MV-4-11 (cell line): ENCODE measurements around the gene CEP112.
"Not testable (repeated sequence)": the region's sequence is repeated elsewhere in the genome, so short reads cannot be mapped to it uniquely, and the experiment has no call there.

Experiments used
- DNase-seq: peaks from one replicate; lab custom pipeline; 2025; lab: John Stamatoyannopoulos, UW

Gene CEP112

DNA sequence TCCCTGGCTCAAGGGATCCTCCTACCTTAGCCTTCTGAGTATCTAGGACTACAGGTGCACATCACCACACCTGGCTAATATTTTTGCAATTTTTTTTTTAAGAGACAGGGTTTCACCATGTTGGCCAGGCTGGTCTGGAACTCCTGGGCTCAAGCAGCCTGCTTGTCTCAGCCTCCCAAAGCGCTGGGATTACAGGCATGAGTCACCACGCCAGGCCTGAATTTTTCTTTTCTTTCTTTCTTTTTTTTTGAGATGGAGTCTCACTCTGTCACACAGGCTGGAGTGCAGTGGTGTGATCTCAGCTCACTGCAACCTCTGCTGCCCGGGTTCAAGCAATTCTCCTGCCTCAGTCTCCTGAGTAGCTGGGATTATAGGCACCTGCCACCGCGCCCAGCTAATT is 510.2 kb downstream of the CEP112 start:
- DNase-seq, result not testable (repeated sequence)

DNA sequence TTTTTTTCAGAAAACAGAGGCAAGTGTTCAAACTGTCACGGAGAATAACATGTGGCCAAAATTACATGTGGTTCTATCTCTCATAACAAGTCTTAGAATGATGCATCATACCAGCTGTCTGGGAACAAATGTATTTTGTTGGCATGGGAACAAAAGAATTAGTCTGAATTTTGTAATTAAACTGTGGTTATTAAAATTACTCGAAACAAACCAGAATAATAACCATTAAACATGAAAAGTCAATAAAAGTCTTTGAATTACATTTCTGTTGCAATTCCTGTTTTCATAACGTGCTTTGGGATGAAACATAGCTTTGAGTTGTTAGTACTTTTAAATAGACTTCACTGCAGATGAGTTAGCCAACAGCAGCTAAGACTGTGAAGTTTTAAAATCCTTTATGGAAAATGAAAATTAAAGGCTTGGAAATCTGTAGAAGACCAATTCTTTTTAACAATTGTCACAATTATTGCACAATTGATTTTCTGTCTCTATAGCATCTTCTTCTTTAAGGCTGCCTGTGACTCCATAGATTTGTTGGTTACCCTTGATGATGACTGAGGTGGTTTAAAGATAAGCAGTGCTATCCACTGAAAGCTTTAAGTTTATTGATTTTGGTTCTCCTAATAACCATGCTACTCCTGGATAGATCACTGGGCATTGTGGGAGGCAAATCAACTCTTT is 512.6 kb downstream of the CEP112 start:
- DNase-seq, result no peak

DNA sequence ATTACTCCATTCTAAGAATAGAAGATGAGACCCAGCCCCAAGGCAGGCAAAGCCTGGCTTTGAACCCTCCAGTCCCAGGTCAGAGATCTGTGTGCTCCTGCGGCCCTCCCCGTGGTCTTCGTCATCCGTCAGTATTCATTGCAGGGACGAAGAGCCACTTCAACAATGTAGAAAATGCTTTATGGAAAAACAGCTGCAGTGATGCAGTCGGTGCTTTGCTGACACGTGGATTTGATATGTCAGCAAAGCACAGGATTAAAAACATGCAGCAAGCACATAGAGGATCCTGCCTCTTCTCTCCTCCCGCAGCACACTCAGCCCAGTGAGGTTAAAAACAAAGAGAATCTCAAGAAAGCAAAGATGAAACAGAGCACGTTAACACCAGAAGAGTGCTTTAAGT is 513.4 kb downstream of the CEP112 start:
- DNase-seq, result no peak

DNA sequence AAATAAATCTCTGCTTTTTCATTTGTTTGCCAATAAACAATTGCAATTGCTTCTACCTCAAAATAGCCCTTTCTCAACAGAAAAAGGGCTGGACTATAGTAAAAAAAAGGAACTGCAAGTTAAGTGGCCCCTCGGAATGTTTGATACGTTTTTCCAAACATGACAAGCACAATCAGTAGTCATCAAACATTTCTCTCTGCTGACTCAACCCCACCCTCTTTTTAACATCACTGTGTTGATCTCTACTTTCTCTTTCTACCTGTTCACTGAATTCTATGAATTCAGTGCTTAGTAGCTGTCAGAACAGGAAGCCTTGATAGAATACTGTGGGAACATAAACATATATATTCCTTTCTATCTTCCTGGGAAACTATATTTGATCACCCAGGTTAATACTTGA is 514.0 kb downstream of the CEP112 start:
- no peak for DNase-seq

DNA sequence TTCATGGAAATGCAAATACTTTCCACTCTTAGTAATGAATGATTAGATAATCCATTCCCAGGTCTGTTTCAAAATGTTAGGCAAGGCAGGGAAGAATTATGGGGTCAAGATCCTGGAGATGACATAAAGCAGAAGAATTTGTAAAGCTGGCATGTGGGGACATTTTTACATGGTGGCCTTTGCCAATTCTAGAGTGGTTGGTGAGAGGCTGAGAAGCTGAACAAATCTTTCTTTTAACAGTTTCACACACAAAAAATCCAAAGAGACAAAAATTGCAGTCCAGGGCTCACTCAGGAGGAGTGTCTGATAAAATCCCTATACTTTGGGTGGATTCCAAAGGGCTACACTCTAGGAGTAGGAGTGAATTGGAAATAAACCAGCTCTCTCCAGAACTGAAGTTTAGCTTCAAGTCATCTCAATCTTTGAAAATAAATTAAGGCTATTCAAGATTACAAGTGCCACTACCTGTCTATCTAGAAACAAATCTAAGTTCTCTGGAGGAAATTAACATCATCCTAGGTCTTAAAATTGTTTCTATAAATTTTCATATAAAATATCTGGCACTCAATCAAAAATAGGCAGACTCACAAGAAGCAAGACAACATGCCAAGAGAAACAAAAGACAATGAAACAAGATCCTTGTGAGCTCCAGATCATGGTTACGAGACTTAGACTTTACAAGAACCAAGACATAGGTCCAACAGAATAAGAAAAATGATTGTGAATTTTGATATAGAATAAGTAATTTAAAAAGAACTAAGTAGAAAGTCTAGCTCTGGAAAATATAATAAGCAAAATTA is 517.5 kb downstream of the CEP112 start:
- DNase-seq, result no peak

DNA sequence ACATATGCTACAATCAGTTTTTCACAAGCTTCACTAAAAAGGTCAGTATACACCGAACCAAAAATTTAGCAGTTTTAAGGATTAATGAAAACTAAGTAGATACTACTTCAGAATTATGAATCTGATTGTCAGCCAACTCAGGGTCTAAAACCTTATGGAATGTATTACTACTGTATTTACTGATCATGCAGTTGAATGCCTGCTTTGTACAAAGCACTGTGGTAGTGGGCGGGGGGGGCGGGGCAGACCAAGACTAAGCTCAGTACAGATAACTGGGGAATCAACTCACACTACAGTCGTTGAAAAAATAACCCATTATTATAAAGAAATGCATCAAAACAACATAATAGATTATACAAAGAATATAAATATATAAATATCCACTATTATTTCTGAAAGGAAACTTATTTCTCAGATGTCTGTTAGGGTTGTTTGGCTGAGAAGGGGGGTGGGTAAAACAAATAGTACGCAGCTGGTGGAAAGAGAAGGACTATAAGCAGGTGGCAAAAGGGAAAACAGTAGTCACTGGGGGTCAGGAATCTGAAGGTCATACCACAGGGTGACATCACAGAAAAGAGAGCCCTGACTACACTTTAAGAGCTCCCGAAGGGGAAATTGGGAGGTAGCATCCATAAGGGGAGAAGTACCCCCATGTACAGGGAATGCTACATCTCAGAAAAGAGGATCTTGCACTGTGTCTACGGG is 521.1 kb downstream of the CEP112 start:
- no peak for DNase-seq

DNA sequence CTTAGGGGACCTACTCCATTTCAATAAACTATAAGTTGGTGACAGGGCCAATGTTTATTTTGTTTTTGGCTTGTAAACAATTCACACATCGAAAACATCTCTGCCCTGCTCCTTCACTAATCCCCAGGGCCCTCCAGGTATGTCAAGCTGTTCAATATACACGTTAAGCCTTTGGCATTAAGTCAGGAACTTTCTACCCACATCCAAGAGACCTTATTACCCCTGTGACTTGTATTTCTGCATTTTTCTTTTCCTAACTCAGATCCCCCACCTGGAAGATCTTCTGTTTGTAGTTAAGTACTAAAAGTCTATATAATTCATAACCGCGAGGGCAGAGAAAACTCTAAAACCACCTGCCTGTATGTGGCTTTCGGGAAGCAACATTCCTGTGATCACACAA is 523.7 kb downstream of the CEP112 start:
- DNase-seq, result no peak

DNA sequence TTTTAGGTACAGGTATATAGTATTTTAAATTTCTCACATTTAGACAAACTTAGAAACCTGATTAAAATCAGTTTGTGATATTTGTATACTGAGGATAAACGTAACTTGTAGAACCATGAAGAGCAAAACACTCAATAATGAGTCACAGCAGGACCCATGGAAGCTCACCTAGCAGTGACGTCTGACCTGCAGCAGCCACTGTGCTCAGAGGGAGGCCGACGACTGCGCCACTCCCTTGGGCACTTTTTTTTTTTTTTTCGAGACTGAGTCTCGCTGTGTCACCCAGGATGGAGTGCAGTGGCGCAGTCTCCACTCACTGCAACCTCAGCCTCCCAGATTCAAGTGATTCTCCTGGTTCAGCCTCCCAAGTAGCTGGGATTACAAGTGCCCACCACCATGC is 524.3 kb downstream of the CEP112 start:
- DNase-seq, result no peak

DNA sequence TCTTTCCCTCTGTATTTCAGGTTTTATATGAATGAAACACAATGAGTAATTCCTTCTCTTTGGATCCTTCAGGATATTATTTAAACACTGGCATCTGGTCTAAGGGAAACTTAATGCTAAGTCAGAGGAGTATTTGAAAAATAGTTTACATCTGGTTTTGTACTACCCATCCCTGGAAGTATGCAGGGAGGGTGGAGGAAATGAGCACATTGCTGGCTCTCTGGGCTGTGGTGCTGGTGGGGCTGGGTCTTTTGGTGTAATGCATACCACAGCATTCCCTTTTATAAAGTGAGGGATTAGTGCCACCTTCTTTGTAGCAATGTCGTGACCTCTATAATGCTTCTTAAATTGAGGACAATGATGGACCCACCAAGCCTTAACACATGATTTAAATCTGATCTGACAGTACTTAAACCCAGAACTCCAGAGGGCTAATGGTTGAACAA is 525.0 kb downstream of the CEP112 start:
- no peak for DNase-seq

DNA sequence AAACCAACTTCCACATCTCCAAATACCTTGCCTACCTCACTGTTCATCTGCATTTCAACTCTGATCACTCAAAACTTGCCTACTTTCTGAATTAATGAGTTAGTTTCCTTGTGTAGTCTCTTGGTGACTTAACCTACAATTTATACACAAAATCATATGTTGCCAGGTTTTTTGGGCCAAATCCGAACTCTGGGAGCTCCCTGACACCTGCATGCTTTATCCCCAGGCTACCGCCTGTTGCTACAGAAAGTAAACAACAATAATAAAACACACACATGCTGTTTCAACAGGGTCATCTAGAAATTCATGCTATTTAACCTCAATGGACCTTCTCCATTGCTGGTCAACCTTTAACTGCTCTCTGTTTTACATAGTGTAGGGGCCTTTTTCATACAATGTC is 526.0 kb downstream of the CEP112 start:
- DNase-seq, result no peak

DNA sequence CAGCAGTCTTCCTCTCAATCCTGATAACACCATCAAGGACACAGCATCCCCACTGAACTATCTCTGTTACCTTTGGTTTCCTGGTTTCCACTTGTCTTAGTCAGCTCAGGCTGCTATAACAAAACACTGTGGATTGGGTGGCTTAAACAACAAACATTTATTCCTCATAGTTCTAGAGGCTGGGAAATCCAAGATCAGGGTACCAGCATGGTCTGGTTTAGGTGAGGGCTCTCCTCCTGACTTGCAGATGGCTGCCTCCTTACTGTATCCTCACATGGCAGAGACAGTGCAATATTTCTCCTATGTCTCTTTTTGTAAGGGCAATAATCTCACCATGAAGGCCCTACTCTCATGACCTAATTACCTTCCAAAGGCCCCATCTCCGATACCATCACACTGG is 527.2 kb downstream of the CEP112 start:
- DNase-seq, result no peak

DNA sequence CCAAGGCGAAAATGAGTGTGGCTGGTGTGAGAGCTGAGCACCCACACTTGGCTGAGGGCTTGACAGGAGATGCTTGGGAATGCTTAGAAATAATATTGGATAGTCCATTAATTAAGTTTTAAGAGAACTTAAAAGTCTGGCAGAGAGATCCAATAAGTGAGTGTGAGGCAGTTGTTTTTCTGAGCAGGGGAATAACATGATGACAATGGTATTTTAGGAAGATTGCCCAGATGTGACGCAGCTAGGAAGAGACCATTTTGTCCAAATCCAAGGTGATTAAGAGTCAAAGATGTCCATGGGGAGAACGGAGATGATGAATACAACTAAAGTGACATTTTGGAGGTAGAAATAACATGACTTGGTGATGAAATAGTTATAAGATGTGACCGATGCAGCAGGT is 527.7 kb downstream of the CEP112 start:
- no peak for DNase-seq

DNA sequence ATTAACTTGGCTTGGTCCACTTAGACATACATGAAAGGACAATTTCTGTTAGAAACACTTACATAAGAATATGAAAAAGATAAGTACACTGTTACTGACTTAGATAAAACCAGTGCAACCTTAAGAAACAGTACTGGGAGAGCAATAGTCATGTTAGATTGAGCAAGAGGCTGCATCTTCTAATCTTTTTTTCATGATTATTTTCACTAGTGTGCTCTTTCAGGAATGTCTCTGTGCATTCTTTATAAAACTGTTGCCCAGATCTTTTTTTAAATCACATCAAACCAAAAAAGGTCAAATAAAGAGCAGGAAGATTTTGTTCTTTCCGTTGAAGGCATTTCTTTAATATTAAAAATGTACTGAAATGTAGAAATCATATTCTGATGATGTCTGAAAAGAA is 529.7 kb downstream of the CEP112 start:
- DNase-seq, result no peak

DNA sequence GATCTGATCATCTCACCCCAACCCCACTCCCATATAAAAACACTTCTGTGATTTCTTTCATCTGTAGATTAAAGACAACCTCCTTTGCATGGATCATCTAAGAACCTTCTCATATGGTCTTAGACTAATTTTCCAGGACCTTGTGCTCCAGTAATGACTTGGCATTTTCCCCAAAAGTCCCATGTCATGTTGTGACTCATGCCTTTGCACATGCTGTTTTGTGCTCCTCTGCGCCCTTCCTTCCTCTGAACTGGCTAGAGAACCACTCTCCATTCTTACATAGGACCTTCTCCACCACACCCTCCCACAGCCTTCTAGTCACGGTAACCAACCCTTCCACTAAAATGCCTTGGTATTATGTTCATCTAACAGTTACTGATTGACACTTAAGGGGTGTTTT is 531.0 kb downstream of the CEP112 start:
- DNase-seq, result no peak

DNA sequence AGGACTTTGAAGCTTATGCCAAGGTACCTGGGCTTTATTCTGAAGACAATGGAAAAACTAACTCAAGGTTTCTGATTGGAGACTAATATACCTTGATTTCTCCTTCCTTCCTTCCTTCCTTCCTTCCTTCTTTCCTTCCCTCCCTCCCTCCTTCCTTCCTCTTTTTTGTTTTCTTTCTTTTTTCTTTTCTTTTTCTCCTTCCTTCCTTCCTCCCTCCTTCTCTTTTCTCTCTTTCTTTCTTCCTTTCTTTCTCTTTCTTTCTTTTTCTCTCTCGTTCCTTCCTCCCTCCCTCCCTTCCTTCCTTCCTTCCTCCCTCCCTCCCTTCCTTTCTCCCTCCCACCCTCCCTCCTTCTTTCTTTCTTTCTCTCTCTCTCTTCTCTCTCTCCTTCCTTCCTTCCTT is 531.9 kb downstream of the CEP112 start:
- no peak for DNase-seq

DNA sequence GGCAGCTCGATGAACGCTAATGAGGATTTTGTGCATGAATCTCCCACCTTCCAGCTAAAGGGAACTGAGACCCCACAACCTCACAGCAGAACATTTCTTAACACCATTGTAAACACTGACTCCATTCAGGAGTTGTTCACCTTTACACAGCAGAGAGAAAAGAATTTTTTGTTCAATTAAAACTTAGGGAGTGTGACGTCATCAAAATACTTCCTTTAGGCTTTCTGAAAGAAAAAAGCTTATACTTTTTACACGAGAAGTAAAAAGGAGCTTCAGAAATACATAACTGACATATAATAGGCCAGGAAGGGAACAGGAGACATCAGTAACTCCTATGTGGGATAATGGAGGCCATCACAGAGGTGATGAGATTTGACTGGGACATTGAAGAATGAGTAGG is 532.4 kb downstream of the CEP112 start:
- no peak for DNase-seq

DNA sequence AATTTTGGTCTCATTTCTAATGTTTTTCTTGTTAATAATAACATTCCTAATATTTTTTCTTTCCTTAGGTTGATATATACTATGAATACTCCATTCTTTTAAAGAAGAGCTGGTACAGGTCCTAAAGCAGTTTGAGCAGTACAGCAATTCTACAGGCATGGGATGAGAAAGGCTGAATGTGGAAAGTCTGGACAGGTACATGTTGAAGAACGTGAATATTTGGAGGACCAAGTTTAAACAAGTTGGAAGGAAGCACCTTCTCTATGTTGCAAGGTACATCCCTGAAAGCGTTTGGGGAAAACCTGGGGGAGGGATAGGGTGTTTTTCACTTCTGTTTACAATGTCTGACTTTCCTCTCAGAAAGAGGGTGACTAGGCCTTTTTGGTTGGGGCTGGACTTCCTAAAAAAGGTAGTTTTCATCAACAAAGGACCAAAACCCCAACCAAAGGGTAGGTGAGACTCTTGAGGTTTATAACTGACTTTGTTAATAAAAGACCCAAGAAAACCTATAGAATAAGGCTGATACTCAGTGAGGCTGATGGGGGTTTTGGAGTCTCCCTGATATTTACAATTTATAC is 534.6 kb downstream of the CEP112 start:
- no peak for DNase-seq

DNA sequence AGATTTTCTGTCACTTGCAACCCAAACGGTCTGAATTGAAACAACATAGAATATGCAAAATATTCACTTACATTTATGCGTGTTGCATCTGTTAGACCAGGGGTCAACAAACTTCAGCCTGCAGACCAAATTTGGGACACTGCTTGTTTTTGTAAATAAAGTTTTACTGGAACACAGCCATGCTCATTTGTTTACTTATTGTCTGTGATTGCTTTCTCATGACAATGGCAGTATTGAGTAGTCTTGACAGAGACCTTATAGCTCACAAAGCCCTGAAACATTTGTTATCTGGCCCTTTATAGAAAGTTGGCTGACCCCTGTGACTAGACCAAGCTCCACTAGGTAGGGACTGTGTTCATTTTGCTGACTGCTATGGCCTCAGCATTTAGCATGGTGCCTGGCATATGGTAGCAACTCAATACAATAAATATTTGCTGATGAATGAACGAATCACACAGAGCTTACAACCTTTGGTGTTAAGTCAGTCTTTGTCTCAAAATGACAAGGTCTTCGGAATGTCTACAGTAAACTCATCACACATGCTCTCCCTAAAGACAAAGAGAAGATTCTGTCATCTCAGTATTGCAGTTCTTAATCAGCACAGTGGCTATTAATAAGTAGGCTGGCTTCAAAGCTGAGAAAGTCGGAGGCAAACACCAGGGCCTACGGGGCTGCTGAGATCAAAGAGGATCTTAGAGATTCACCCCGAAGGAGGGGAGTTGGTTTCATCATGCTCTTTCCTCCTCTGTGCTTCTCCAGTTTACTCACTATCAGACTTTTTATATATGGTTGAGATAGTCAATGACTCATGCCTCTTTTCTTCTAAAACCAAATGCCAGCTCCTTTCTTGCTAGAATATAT is 535.3 kb downstream of the CEP112 start:
- no peak for DNase-seq

DNA sequence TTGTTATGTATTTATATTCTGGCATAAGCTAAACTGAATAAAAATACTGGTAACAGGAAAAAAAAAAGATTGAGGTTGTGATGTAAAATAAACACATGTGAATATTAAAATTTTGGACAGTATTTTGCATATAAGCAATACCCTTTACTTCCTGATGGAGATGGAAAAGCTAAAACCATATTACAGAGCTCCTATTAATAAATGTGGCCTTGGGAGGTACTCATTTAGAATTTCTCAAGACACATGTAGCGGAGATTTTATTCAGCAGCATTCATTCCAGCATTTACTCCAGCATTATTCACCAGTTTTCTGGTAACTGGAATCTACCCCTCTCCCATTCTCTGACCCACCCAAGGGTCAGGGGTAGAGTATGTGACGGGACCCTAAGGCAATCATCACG is 536.2 kb downstream of the CEP112 start:
- DNase-seq, result no peak

DNA sequence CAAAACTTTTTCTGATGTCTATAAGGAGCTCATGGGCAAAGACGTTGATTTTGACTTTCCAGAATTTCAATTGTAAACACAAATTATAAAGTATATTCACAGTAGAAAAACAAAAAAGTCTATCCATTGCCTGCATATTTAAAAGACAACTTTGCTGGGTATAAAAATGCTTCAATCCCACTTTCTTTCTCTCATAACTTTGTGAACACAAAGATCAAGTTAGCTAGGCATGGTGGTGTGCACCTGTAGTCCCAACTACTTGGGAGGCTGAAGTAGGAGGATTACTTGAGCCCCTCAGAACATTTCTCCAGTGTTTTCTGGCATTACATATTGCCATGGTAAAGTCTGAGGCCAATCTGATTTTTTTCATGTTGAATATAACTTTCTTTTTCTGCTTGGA is 547.4 kb downstream of the CEP112 start:
- no peak for DNase-seq

DNA sequence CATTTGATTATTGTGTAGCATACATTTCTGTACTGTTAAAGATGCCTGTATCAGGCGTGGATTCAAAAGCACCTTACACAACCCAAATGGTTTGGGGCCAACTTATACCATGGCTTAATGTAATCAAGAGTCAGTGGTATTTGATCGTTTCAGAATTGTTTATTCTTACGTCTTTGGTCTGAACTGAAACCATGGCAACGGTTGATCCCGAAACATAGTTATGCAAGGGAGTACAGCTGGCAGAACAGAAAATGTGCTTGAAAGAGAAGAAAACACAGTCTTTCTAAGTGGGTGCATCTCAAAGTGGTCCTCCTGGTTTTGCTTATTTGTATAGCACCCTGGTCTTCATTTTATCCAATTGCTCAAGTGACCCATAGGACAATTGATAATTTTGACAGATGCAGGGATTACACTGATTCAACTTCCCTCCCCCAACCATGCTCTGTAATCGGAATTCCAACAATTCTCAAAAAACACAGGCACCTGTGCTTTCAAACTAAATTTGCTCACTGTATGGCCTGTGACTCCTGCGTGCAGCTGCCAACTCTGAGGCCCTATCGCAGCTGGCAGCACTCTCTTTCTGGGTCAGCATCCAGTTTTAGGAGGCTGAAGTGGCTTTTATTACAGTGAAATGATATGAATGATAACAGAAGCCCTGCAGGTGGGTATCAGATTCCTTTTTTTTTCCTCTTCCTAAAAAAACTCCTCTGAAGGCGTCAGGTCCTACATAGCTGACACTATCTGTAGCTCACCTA is 553.5 kb downstream of the CEP112 start:
- DNase-seq, result no peak
